Hepatocyte (in vitro differentiated cells): Measurements from ENCODE around the gene CLIP2. TPM values are rescaled to one million over a fixed set of nuclear protein-coding genes. Genes with fewer than 3 reads are reported as not detected.
"Not testable (repeated sequence)": the region's sequence is repeated elsewhere in the genome, so short reads cannot be mapped to it uniquely, and the experiment has no call there.

Source experiments
- DNase-seq: peaks from one replicate; pipeline ENCODE4 v3.0.0-alpha.2; 2016; ENCODE audit warnings: low spot score
- H2AFZ ChIP-seq: fragments of 200-600 bp; sonication (generic); 2 replicates; pipeline ENCODE4 v1.6.0; 2016; ENCODE audit warnings: antibody characterized with exemption, mild to moderate bottlenecking
- H3K27ac ChIP-seq: fragments of 200-600 bp; sonication (generic); 2 replicates; pipeline ENCODE4 v1.5.1; 2016; ENCODE audit warnings: mild to moderate bottlenecking
- H3K27me3 ChIP-seq: fragments of 200-600 bp; sonication (generic); 2 replicates; pipeline ENCODE4 v1.6.1; 2016
- H3K36me3 ChIP-seq: fragments of 200-600 bp; sonication (generic); replicated peaks from 2 replicates; pipeline ENCODE4 v1.5.1; 2016; ENCODE audit warnings: low read depth; ENCODE audit not compliant: insufficient read depth
- H3K4me1 ChIP-seq: fragments of 200-600 bp; sonication (generic); 2 replicates; pipeline ENCODE4 v1.5.1; 2016; ENCODE audit warnings: mild to moderate bottlenecking, moderate library complexity; ENCODE audit not compliant: insufficient read depth
- H3K4me2 ChIP-seq: fragments of 200-600 bp; sonication (generic); 2 replicates; pipeline ENCODE4 v1.6.0; 2016
- H3K4me3 ChIP-seq: fragments of 200-600 bp; sonication (generic); 2 replicates; pipeline ENCODE4 v1.5.1; 2016; ENCODE audit warnings: mild to moderate bottlenecking
- H3K79me2 ChIP-seq: fragments of 200-600 bp; sonication (generic); 2 replicates; pipeline ENCODE4 v1.6.0; 2017; ENCODE audit warnings: mild to moderate bottlenecking
- H3K9me2 ChIP-seq: fragments of 200-600 bp; sonication (generic); replicated peaks from 2 replicates; pipeline ENCODE4 v1.6.0; 2017; ENCODE audit warnings: mild to moderate bottlenecking; ENCODE audit not compliant: insufficient read depth
- H3K9me3 ChIP-seq: fragments of 200-600 bp; sonication (generic); 2 replicates; pipeline ENCODE4 v1.5.1; 2016; ENCODE audit warnings: low read depth, mild to moderate bottlenecking
- H4K20me1 ChIP-seq: fragments of 200-600 bp; sonication (generic); 2 replicates; pipeline ENCODE4 v1.6.0; 2016; ENCODE audit warnings: mild to moderate bottlenecking; ENCODE audit not compliant: insufficient read depth, poor library complexity, severe bottlenecking
- CTCF ChIP-seq: fragments of 200-600 bp; sonication (generic); IDR thresholded peaks from 2 replicates; pipeline ENCODE4 v1.5.1; 2016; ENCODE audit warnings: antibody characterized with exemption, mild to moderate bottlenecking; ENCODE audit not compliant: poor library complexity
- EZH2 ChIP-seq: fragments of 200-600 bp; sonication (generic); IDR thresholded peaks from 2 replicates; pipeline ENCODE4 v1.6.1; 2016; ENCODE audit warnings: antibody characterized with exemption, mild to moderate bottlenecking, borderline replicate concordance
- EZH2phosphoT487 ChIP-seq: fragments of 200-600 bp; sonication (generic); IDR thresholded peaks from one replicate; pipeline ENCODE4 v1.6.1; 2018; ENCODE audit warnings: antibody characterized with exemption, mild to moderate bottlenecking, low read depth, moderate library complexity; ENCODE audit not compliant: unreplicated experiment, severe bottlenecking
- WGBS: methylation state at CpG from one replicate; pipeline ENCODE4 v1.1.6; 2016; ENCODE audit warnings: low lambda C conversion rate; ENCODE audit errors: missing lambda C conversion rate; 5-methylcytosine and 5-hydroxymethylcytosine counted together
- polyA plus RNA-seq: library from polyadenylated mRNA; unstranded; fragments of >200 nt; fragmentation: Nextera tagmentation; extraction: Ambion mirVana; gene quantifications from 2 replicates; pipeline ENCODE4 v1.2.1, GENCODE V29; 2016
- total RNA-seq: library from RNA; depleted of rRNA; stranded (reverse); fragments of >200 nt; gene quantifications from 2 replicates; pipeline ENCODE4 v1.2.3, GENCODE V29; 2014

CLIP2 gene
- total and polyA plus RNA-seq, 2 experiments from 2014 or later: 17.9 to 28.5 TPM

DNA sequence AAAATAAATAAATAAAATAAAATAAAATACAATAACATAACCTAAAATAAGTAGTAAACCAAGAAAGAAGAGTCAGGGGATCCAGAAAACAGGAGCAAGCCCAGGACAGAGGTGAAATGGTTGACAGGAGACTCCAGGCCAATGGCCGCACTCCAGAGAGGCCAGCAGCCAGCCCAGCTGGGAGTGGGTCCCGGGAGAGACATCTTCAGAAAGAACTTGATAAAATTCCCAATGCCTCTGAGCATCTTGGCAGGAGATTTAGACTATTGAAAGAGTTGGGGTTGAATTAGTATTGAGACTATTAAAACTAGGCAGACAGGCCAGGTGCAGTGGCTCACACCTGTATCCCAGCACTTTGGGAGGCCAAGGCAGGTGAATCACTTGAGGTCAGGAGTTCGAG, 62.6 kb downstream of the CLIP2 start:
- TF ChIP-seq EZH2 (no peak), CTCF (no peak), EZH2phosphoT487 (no peak)
- H2AFZ ChIP-seq: no peak overlapping the region
- no peaks in the 10 kb centered on the region for H3K79me2 ChIP-seq
- no peak overlapping the region for H3K4me2 ChIP-seq
- no peaks in the 10 kb centered on the region for H3K9me3 ChIP-seq
- DNase-seq: no peak
- no peaks in the 10 kb centered on the region for H3K36me3 ChIP-seq
- no peak overlapping the region for H3K4me3 ChIP-seq
- no peaks in the 10 kb centered on the region for H3K27me3 ChIP-seq
- no peaks in the 10 kb centered on the region for H3K9me2 ChIP-seq
- no peaks in the 10 kb centered on the region for H3K4me1 ChIP-seq
- H3K27ac ChIP-seq: no peak overlapping the region
- no peaks in the 10 kb centered on the region for H4K20me1 ChIP-seq
- WGBS: 97% methylated on average over 3 of the region's 3 CpGs

DNA sequence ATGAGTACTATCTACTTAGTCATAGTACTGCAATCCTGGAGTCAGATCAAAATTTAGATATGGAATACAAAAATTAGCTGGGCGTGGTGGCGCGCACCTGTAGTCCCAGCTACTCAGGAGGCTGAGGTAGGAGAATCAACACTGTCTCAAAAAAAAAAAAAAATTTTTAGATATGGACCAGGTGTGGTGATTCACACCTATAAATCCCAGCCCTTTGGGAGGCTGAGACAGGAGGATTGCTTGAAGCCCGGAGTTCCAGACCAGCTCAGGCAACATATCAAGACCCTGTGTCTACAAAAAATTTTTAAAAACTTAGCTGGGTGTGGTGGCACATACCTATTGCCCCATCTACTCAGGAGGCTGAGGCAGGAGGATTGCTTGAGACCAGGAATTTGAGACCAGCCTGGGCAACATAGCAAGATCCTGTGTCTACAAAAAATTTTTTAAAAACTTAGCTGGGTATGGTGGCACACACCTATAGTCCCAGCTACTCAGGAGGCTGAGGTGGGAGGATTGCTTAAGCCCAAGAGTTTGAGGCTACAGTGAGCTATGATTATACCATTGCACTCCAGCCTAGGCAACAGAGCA, 63.4 kb downstream of the CLIP2 start:
- not testable (repeated sequence) for H2AFZ ChIP-seq, H3K9me3 ChIP-seq, H3K9me2 ChIP-seq, H3K4me3 ChIP-seq, H3K4me1 ChIP-seq, H3K27me3 ChIP-seq, H3K36me3 ChIP-seq, H3K4me2 ChIP-seq, DNase-seq, H3K27ac ChIP-seq, H3K79me2 ChIP-seq, H4K20me1 ChIP-seq
- WGBS: 71% methylated on average over 4 of the region's 4 CpGs

- H3K4me1 ChIP-seq: no peaks in the 10 kb centered on the region
- H3K27me3 ChIP-seq: no peaks in the 10 kb centered on the region
- no peak overlapping the region for H3K27ac ChIP-seq
- no peaks in the 10 kb centered on the region for H3K9me3 ChIP-seq
- H3K4me2 ChIP-seq: no peak overlapping the region
- H2AFZ ChIP-seq: no peak overlapping the region
- DNase-seq: no peak
- H4K20me1 ChIP-seq: no peaks in the 10 kb centered on the region
- TF ChIP-seq EZH2phosphoT487: no peak
- no peak for TF ChIP-seq EZH2
- TF ChIP-seq CTCF: no peak
- H3K79me2 ChIP-seq: no peaks in the 10 kb centered on the region
- H3K4me3 ChIP-seq: no peak overlapping the region
- H3K36me3 ChIP-seq: no peaks in the 10 kb centered on the region
- no peaks in the 10 kb centered on the region for H3K9me2 ChIP-seq
- WGBS: 94% methylated on average over 6 of the region's 6 CpGs
Measured at GRCh38 chr7:74354009-74354408, 64.8 kb downstream of the CLIP2 start.

DNA sequence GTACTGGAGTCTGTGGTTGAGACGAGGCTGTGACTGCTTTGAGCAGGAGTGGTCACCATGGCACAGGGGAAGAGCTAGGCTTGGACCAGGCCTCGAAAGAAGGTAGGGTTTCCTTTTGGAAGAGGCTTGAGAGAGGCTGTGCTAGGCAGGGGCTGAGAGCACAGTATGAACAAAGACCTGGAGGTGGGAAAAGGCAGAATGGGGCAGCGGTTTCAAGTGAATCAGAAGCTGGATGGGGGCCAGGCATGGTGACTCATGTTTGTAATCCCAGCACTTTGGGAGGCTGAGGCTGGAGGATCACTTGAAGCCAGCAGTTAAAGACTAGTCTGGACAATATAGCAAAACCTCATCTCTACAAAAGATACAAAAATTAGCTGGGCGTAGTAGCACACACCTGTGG, 65.9 kb downstream of the CLIP2 start:
- Histone ChIP-seq H4K20me1 (no peaks in the 10 kb centered on the region), H3K79me2 (no peaks in the 10 kb centered on the region), H3K36me3 (no peaks in the 10 kb centered on the region), H3K4me3 (no peak overlapping the region), H3K4me1 (no peaks in the 10 kb centered on the region), H3K27me3 (no peaks in the 10 kb centered on the region), H3K4me2 (no peak overlapping the region), H3K9me2 (no peaks in the 10 kb centered on the region), H2AFZ (no peak overlapping the region), H3K9me3 (no peaks in the 10 kb centered on the region), H3K27ac (no peak overlapping the region)
- DNase-seq: no peak
- no peak for TF ChIP-seq EZH2phosphoT487
- TF ChIP-seq EZH2: no peak
- no peak for TF ChIP-seq CTCF
- 90% methylated on average over 4 of the region's 4 CpGs for WGBS
